Mesothelial cell of epicardium (in vitro differentiated cells): ENCODE measurements around the gene KMO. TPM values are rescaled to one million over a fixed set of nuclear protein-coding genes. Genes with fewer than 3 reads are reported as not detected.

Source experiments
- DNase-seq, 2 experiments: peaks; one replicate each; pipeline ENCODE4 v3.0.0; 2021; ENCODE audit warnings: low spot score in 2 of 2; ENCODE audit not compliant: unreplicated experiment in 2 of 2
- H3K27ac Mint-ChIP-seq: 2 replicates; pipeline ENCODE4 v1.8.0; 2021; ENCODE audit warnings: mixed read lengths
- H3K27me3 Mint-ChIP-seq: 2 replicates; pipeline ENCODE4 v1.8.0; 2021; ENCODE audit warnings: low read depth, mixed read lengths
- H3K36me3 Mint-ChIP-seq: 2 replicates; pipeline ENCODE4 v1.8.0; 2021; ENCODE audit warnings: mixed read lengths
- H3K4me1 Mint-ChIP-seq: 2 replicates; pipeline ENCODE4 v1.8.0; 2021; ENCODE audit warnings: mixed read lengths
- H3K4me3 Mint-ChIP-seq: 2 replicates; pipeline ENCODE4 v1.8.0; 2021; ENCODE audit warnings: mild to moderate bottlenecking, moderate library complexity, mixed read lengths
- H3K9me3 Mint-ChIP-seq: 2 replicates; pipeline ENCODE4 v1.8.0; 2021; ENCODE audit warnings: mixed read lengths
- CTCF ChIP-seq: fragments of 200-600 bp; sonication (generic); IDR thresholded peaks from one replicate; pipeline ENCODE4 v1.5.0; 2021; ENCODE audit warnings: antibody characterized with exemption; ENCODE audit not compliant: unreplicated experiment
- total RNA-seq: library from RNA; stranded (reverse); gene quantifications from 3 replicates; pipeline ENCODE4 v1.2.1, GENCODE V29; 2021

The KMO gene
- total RNA-seq, 1 donor from 2014 or later: not detected

- Mint-ChIP-seq H3K9me3 (peaks cover 39% of the 10 kb centered on the region), H3K27ac (no peak overlapping the region), H3K36me3 (no peaks in the 10 kb centered on the region), H3K4me3 (no peak overlapping the region), H3K4me1 (no peaks in the 10 kb centered on the region), H3K27me3 (peaks cover 9% of the 10 kb centered on the region)
- DNase-seq: no peak
- TF ChIP-seq CTCF: no peak
Measured at GRCh38 chr1:241569848-241570247, 37.7 kb downstream of the KMO start.

DNA sequence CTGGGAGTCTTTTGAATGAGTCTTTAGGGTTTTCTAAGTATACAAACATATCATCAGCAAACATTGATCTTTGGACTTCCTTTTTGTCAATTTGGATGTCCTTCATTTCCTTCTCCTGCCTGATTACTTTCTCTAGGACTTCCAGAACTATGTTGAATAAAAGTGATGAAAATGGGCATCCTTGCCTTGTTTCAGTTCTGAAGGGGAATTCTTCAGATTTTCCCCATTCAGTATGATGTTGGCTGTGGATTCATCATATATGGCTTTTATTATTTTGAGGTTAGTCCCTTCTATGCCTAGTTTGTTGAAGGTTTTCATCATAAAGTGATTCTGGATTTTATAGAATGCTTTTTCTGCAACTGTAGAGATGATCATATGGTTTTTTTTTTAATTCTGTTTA is 42.0 kb downstream of the KMO start:
- H3K27me3 Mint-ChIP-seq: peaks cover 6% of the 10 kb centered on the region
- no peak overlapping the region for H3K4me3 Mint-ChIP-seq
- H3K9me3 Mint-ChIP-seq: peaks cover 68% of the 10 kb centered on the region
- no peak for DNase-seq
- no peaks in the 10 kb centered on the region for H3K36me3 Mint-ChIP-seq
- H3K27ac Mint-ChIP-seq: no peak overlapping the region
- no peak for TF ChIP-seq CTCF
- H3K4me1 Mint-ChIP-seq: no peaks in the 10 kb centered on the region

DNA sequence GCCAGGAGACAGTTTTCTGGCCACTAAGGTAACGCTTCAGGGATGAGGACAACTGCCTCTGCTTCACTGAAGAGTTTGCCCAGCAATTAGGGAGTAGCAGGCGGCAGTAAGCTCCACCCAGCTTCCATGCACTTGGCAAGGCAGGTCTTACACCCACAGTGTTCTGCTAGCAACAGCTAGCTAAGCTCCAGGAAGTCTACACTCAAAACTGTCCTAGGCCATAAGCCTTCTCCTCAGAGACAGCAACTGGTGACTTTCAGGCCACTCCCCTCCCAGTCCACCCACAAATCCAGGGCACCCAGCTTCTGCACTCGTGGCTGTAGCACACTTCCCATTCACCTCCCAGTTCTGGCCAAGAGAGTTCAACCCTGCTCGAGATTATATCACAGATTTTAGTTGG is 47.3 kb downstream of the KMO start:
- no peak overlapping the region for H3K27ac Mint-ChIP-seq
- peaks cover 60% of the 10 kb centered on the region for H3K9me3 Mint-ChIP-seq
- no peaks in the 10 kb centered on the region for H3K27me3 Mint-ChIP-seq
- DNase-seq: no peak
- H3K36me3 Mint-ChIP-seq: no peaks in the 10 kb centered on the region
- TF ChIP-seq CTCF: no peak
- no peak overlapping the region for H3K4me3 Mint-ChIP-seq
- no peaks in the 10 kb centered on the region for H3K4me1 Mint-ChIP-seq

GRCh38 chr1:241582921-241583321 is 50.7 kb downstream of the KMO start:
- no peaks in the 10 kb centered on the region for H3K36me3 Mint-ChIP-seq
- no peak overlapping the region for H3K27ac Mint-ChIP-seq
- no peaks in the 10 kb centered on the region for H3K4me1 Mint-ChIP-seq
- H3K4me3 Mint-ChIP-seq: no peak overlapping the region
- no peaks in the 10 kb centered on the region for H3K27me3 Mint-ChIP-seq
- H3K9me3 Mint-ChIP-seq: peaks cover 32% of the 10 kb centered on the region
- TF ChIP-seq CTCF: no peak
- no peak for DNase-seq

DNA sequence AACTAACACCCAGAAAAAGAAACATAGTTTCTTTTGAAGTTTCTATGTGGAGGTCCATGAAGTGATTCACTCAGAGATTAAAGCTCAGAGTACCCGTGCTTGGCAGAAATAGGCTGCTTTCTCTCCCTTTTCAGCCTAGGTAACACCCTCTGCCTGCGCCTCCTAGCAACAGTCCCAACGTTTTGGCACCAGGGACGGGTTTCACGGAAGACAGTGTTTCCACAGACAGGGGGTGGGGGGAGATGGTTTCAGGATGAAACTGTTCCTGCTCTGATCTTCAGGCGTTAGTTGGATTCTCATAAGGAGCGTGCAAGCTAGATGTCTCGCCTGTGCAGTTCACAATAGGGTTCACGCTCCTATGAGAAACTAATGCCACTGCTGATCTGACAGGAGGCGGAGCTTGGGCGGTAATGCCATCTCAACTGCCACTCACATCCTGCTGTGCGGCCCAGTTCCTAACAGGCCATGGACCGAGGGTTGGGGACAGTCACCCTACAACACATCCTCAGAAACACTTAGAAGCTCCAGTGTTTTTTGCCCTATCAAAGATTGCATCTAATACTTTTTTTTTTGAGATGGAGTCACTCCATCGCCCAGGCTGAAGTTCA is 54.8 kb downstream of the KMO start:
- Mint-ChIP-seq H3K4me1 (peaks cover 22% of the 10 kb centered on the region), H3K9me3 (peaks cover 9% of the 10 kb centered on the region), H3K36me3 (no peaks in the 10 kb centered on the region), H3K4me3 (no peak overlapping the region), H3K27me3 (no peaks in the 10 kb centered on the region), H3K27ac (no peak overlapping the region)
- no peak for TF ChIP-seq CTCF
- DNase-seq: no peak

DNA sequence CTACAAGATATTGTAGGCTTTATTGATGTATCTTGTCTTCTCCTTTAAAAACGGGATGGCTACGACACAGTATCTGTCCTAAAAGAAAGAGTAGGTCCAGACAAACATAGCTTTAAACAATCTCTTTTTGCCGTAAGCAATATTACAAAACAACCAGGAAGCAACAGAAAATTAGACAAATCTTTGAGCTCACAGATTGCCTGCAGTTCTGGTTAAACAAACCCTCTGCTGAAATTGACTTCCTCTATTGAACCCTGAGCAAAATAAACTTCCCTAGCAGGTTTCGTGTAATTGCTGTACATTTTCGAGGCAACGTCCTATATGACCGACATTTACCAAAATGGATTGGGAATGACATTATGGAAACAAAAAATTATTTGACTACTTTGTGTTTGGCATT is 57.3 kb downstream of the KMO start:
- Mint-ChIP-seq H3K27ac (no peak overlapping the region), H3K4me1 (peaks cover 26% of the 10 kb centered on the region), H3K27me3 (no peaks in the 10 kb centered on the region), H3K9me3 (no peaks in the 10 kb centered on the region), H3K36me3 (peaks cover 6% of the 10 kb centered on the region), H3K4me3 (no peak overlapping the region)
- no peak for TF ChIP-seq CTCF
- no peak for DNase-seq
